Measurements from ENCODE around the gene WDR20. TPM values are rescaled to one million over a fixed set of nuclear protein-coding genes. Genes with fewer than 3 reads are reported as not detected.

WDR20 gene
- total RNA-seq, 3 donors from 2014 or later (not counting 1 experiment from before 2014, with no cell fraction given) = 55.5 to 66.7 (median 62.2) TPM

- 100% methylated on average over 1 of the region's 1 CpG for WGBS (ENCODE audit: insufficient coverage)
- TF ChIP-seq CTCF (IDR thresholded peaks at IDR 0.05) = no peak
- Mint-ChIP-seq H3K27me3 (ENCODE audit: low read depth in 2 of 2) (no peaks in the 10 kb centered on the region), H3K36me3 (no peaks in the 10 kb centered on the region), H3K27ac (peak overlapping the region in 1 of 2 donors; percentile 8), H3K9me3 (no peaks in the 10 kb centered on the region), H3K4me3 (no peak overlapping the region), H3K4me1 (peaks cover 50 to 60% of the 10 kb centered on the region in 2 donors)
- intact Hi-C loops (cut with micrococcal nuclease) = no loop called here
- peaks cover 7% of the 10 kb centered on the region for H3K36me3 ChIP-seq (ENCODE audit: control insufficient read depth, insufficient read depth, low read length)
- DNase-seq (no peak), ATAC-seq (no peak)
- H3K4me1 ChIP-seq (ENCODE audit: control insufficient read depth, insufficient read depth, low read length) = peaks cover 4% of the 10 kb centered on the region
- no peaks in the 10 kb centered on the region for H3K27me3 ChIP-seq (ENCODE audit: control insufficient read depth, insufficient read depth, low read length)
- H3K27ac ChIP-seq (ENCODE audit: low read length) = no peak overlapping the region
- H3K4me3 ChIP-seq (ENCODE audit: low read length) = no peak overlapping the region
- no peaks in the 10 kb centered on the region for H3K9me3 ChIP-seq (ENCODE audit: control insufficient read depth, insufficient read depth, low read length)
These were observed 14.4 kb downstream of the WDR20 start for GRCh38 chr14:102154121-102154520.

- H3K9me3 Mint-ChIP-seq = no peaks in the 10 kb centered on the region
- H3K4me3 Mint-ChIP-seq = no peak overlapping the region
- no peak for TF ChIP-seq CTCF (IDR thresholded peaks at IDR 0.05)
- Histone ChIP-seq H3K4me3 (ENCODE audit: low read length) (no peak overlapping the region), H3K36me3 (ENCODE audit: control insufficient read depth, insufficient read depth, low read length) (peaks cover 7% of the 10 kb centered on the region), H3K27me3 (ENCODE audit: control insufficient read depth, insufficient read depth, low read length) (no peaks in the 10 kb centered on the region), H3K4me1 (ENCODE audit: control insufficient read depth, insufficient read depth, low read length) (peaks cover 4% of the 10 kb centered on the region), H3K9me3 (ENCODE audit: control insufficient read depth, insufficient read depth, low read length) (no peaks in the 10 kb centered on the region), H3K27ac (ENCODE audit: low read length) (no peak overlapping the region)
- H3K27me3 Mint-ChIP-seq (ENCODE audit: low read depth in 2 of 2) = no peaks in the 10 kb centered on the region
- DNase-seq (no peak), ATAC-seq (no peak)
- intact Hi-C loops (cut with micrococcal nuclease) = no loop called here
- no peaks in the 10 kb centered on the region for H3K36me3 Mint-ChIP-seq
- H3K4me1 Mint-ChIP-seq = peaks cover 50 to 64% of the 10 kb centered on the region in 2 donors
- peak overlapping the region; percentile 8 to 28 for H3K27ac Mint-ChIP-seq
- WGBS (ENCODE audit: insufficient coverage) = 86% methylated on average over 1 of the region's 2 CpGs
These were observed 15.3 kb downstream of the WDR20 start for GRCh38 chr14:102154821-102155549.

DNA sequence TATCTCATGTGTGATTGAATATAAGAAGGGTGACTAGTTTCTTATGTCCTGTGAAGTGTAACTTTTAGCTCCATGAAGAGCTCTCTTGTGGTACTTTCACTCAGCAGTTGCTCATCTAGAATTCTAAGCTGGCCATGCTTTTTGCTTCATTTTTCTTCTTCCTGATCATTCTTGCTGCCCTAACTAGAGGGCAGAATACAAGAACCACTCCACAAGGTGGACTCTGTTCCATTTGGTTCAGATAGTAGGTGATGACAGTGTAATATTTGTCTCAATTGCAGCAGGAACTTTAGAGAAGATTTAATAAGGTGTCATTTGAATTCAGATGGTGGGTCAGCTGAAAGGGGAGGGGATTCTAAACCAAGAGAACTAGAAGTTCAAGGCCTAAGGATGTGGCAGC, 17.6 kb downstream of the WDR20 start:
- no peak overlapping the region for H3K27ac ChIP-seq (ENCODE audit: low read length)
- Mint-ChIP-seq H3K4me3 (no peak overlapping the region), H3K27me3 (ENCODE audit: low read depth in 2 of 2) (no peaks in the 10 kb centered on the region), H3K27ac (peak overlapping the region; percentile 32 to 77), H3K4me1 (peaks cover 50 to 63% of the 10 kb centered on the region in 2 donors), H3K36me3 (no peaks in the 10 kb centered on the region), H3K9me3 (no peaks in the 10 kb centered on the region)
- no peaks in the 10 kb centered on the region for H3K9me3 ChIP-seq (ENCODE audit: control insufficient read depth, insufficient read depth, low read length)
- TF ChIP-seq CTCF (IDR thresholded peaks at IDR 0.05) = no peak
- H3K4me1 ChIP-seq (ENCODE audit: control insufficient read depth, insufficient read depth, low read length) = peaks cover 4% of the 10 kb centered on the region
- DNase-seq = no peak
- no peaks in the 10 kb centered on the region for H3K27me3 ChIP-seq (ENCODE audit: control insufficient read depth, insufficient read depth, low read length)
- peaks cover 7% of the 10 kb centered on the region for H3K36me3 ChIP-seq (ENCODE audit: control insufficient read depth, insufficient read depth, low read length)
- intact Hi-C loops (cut with micrococcal nuclease) = no loop called here
- H3K4me3 ChIP-seq (ENCODE audit: low read length) = no peak overlapping the region
- ATAC-seq = no peak

DNA sequence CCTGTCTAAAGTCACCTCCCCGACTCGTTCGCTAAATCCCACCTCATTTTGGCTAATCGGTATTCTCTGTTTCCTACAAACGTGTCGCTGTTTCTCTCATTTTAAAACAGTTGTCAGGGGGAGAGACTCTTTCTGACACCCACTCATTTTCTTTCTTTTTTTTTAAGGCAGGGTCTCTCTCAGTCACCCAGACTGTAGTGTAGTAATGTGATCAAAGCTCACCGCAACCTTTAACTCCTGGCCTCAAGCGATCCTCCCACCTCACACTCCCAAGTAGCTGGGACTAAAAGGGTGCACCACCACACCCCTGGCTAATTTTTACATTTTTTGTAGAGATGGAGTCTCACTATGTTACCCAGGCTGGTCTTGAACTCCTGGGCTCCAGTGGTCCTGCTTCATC, 19.1 kb downstream of the WDR20 start:
- peak overlapping the region in 1 of 2 donors; percentile 45 for H3K27ac Mint-ChIP-seq
- H3K4me1 Mint-ChIP-seq = peaks cover 54 to 57% of the 10 kb centered on the region in 2 donors
- WGBS (ENCODE audit: insufficient coverage) = 93% methylated on average over 6 of the region's 8 CpGs
- H3K9me3 Mint-ChIP-seq = no peaks in the 10 kb centered on the region
- Histone ChIP-seq H3K9me3 (ENCODE audit: control insufficient read depth, insufficient read depth, low read length) (no peaks in the 10 kb centered on the region), H3K36me3 (ENCODE audit: control insufficient read depth, insufficient read depth, low read length) (no peaks in the 10 kb centered on the region), H3K27me3 (ENCODE audit: control insufficient read depth, insufficient read depth, low read length) (no peaks in the 10 kb centered on the region), H3K4me1 (ENCODE audit: control insufficient read depth, insufficient read depth, low read length) (peaks cover 4% of the 10 kb centered on the region), H3K27ac (ENCODE audit: low read length) (no peak overlapping the region), H3K4me3 (ENCODE audit: low read length) (no peak overlapping the region)
- no peak for ATAC-seq
- no peaks in the 10 kb centered on the region for H3K27me3 Mint-ChIP-seq (ENCODE audit: low read depth in 2 of 2)
- no peak for TF ChIP-seq CTCF (IDR thresholded peaks at IDR 0.05)
- DNase-seq = no peak
- no peak overlapping the region for H3K4me3 Mint-ChIP-seq
- intact Hi-C loops (cut with micrococcal nuclease) = no loop called here
- H3K36me3 Mint-ChIP-seq = no peaks in the 10 kb centered on the region

Data from natural killer cell (primary cell).